ENCODE data around the gene LRP1B.

The LRP1B gene

GRCh38 chr2:141782574-141782973 is 348.2 kb downstream of the LRP1B start:
- Histone ChIP-seq H3K9me3 (no peaks in the 10 kb centered on the region), H3K27me3 (no peaks in the 10 kb centered on the region), H3K36me3 (no peaks in the 10 kb centered on the region), H3K4me1 (no peaks in the 10 kb centered on the region), H3K4me3 (ENCODE audit: low read depth, low read length) (no peak overlapping the region)
- TF ChIP-seq, protein P1, sequence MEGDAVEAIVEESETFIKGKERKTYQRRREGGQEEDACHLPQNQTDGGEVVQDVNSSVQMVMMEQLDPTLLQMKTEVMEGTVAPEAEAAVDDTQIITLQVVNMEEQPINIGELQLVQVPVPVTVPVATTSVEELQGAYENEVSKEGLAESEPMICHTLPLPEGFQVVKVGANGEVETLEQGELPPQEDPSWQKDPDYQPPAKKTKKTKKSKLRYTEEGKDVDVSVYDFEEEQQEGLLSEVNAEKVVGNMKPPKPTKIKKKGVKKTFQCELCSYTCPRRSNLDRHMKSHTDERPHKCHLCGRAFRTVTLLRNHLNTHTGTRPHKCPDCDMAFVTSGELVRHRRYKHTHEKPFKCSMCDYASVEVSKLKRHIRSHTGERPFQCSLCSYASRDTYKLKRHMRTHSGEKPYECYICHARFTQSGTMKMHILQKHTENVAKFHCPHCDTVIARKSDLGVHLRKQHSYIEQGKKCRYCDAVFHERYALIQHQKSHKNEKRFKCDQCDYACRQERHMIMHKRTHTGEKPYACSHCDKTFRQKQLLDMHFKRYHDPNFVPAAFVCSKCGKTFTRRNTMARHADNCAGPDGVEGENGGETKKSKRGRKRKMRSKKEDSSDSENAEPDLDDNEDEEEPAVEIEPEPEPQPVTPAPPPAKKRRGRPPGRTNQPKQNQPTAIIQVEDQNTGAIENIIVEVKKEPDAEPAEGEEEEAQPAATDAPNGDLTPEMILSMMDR (IDR thresholded peaks at IDR 0.05; ENCODE audit: low read depth, low read length), result no peak
- no peak for DNase-seq

DNA sequence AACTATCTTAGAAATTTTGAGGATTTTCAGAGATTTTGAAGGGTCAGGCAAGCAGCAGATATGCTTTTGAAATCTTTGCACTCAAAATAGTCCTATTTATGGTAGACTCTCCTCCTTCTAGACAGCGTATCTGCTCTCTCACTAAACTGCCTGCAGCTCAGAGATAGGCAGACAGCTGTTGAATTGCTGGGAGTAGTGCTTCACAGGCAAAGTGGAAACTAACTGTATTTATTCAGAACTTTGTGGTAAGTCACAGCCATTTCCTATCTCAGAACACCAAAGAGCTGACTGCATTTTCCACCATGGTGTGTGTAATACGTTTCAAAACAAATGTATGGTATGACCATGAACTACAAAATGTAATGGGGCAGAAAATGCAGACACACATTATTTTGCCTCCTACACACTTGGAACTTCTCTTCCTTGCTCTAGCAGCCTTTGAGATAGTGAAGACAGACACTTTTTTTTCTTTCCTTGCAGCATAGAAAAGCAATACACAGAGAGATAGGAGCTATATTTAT is 352.4 kb downstream of the LRP1B start:
- H3K27me3 ChIP-seq, result no peaks in the 10 kb centered on the region
- TF ChIP-seq, protein P1 (IDR thresholded peaks at IDR 0.05; ENCODE audit: low read depth, low read length), result no peak
- H3K36me3 ChIP-seq, result no peaks in the 10 kb centered on the region
- no peaks in the 10 kb centered on the region for H3K4me1 ChIP-seq
- DNase-seq, result no peak
- no peak overlapping the region for H3K4me3 ChIP-seq (ENCODE audit: low read depth, low read length)
- H3K9me3 ChIP-seq, result no peaks in the 10 kb centered on the region

DNA sequence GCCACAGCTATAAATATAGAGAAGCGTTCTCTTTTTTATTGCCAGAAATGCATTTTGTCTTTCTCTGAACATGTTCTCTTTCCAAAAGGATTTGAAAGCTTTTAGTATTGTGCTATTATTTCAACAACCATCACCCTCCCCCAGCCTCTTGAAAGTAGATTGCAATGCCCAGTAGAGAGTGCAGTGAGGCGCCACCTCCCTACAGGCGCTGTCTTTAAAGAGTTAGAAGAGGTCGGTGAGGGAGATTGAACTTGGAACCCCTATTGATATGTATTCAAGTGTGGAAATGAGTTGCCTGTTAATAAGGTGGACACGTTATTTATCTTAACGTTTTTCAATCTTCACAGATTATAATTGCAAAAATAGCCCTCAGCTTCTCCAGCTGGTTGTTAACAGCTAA is 360.3 kb downstream of the LRP1B start:
- H3K4me3 ChIP-seq (ENCODE audit: low read depth, low read length), result no peak overlapping the region
- TF ChIP-seq, protein P1 (IDR thresholded peaks at IDR 0.05; ENCODE audit: low read depth, low read length), result no peak
- DNase-seq, result no peak
- no peaks in the 10 kb centered on the region for H3K36me3 ChIP-seq
- H3K4me1 ChIP-seq, result no peaks in the 10 kb centered on the region
- no peaks in the 10 kb centered on the region for H3K27me3 ChIP-seq
- no peaks in the 10 kb centered on the region for H3K9me3 ChIP-seq

- Histone ChIP-seq H3K4me3 (ENCODE audit: low read depth, low read length) (no peak overlapping the region), H3K4me1 (no peaks in the 10 kb centered on the region), H3K27me3 (no peaks in the 10 kb centered on the region), H3K36me3 (no peaks in the 10 kb centered on the region), H3K9me3 (no peaks in the 10 kb centered on the region)
- TF ChIP-seq, protein P1 (IDR thresholded peaks at IDR 0.05; ENCODE audit: low read depth, low read length), result no peak
- no peak for DNase-seq
Observed at GRCh38 chr2:141767691-141768090, 363.1 kb downstream of the LRP1B start.

- Histone ChIP-seq H3K36me3 (no peaks in the 10 kb centered on the region), H3K27me3 (no peaks in the 10 kb centered on the region), H3K9me3 (no peaks in the 10 kb centered on the region), H3K4me3 (ENCODE audit: low read depth, low read length) (no peak overlapping the region), H3K4me1 (no peaks in the 10 kb centered on the region)
- TF ChIP-seq, protein P1 (IDR thresholded peaks at IDR 0.05; ENCODE audit: low read depth, low read length), result no peak
- no peak for DNase-seq
Observed at GRCh38 chr2:141767051-141767450, 363.8 kb downstream of the LRP1B start.

DNA sequence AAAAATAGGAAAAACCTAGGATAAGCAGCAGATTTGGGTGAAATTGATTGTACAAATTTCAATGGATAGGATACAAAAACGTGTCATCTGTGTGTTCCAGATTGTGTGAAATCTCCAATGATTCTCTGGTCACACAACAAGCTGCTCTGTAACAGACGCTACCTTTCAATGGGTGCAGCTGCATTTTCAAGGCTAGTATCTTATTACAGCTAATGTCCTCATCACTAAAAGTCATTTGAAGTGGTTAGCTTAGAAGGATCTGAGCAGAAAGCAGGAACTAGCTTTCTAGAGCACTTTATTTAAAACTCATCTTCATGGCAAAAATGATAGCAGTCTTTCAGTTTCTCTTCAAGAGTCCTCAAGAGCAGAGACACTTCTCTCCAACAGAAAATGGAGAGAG is 364.6 kb downstream of the LRP1B start:
- TF ChIP-seq, protein P1 (IDR thresholded peaks at IDR 0.05; ENCODE audit: low read depth, low read length), result no peak
- H3K36me3 ChIP-seq, result no peaks in the 10 kb centered on the region
- no peak for DNase-seq

More for the DNA sequence above, 364.6 kb downstream of the LRP1B start:
- Histone ChIP-seq H3K27me3 (no peaks in the 10 kb centered on the region), H3K4me1 (no peaks in the 10 kb centered on the region), H3K4me3 (ENCODE audit: low read depth, low read length) (no peak overlapping the region), H3K9me3 (no peaks in the 10 kb centered on the region)
